GM12875 (cell line): Measurements from ENCODE around the gene TFF3.

Experiments used
- H3K4me3 ChIP-seq: one replicate; pipeline ENCODE4 v1.5.1; 2011; ENCODE audit warnings: low read depth, low read length, control low read depth
- TF ChIP-seq, protein P1 (sequence below): IDR thresholded peaks from 2 replicates; pipeline ENCODE4 v1.5.1; 2011; ENCODE audit warnings: low read depth, mild to moderate bottlenecking, control low read depth, inconsistent platforms, low read length, moderate library complexity, borderline replicate concordance; ENCODE audit not compliant: insufficient read depth

TFF3 gene

GRCh38 chr21:42351626-42352440, 36.6 kb upstream of the TFF3 start:
- H3K4me3 ChIP-seq: no peak overlapping the region
- TF ChIP-seq, protein P1, sequence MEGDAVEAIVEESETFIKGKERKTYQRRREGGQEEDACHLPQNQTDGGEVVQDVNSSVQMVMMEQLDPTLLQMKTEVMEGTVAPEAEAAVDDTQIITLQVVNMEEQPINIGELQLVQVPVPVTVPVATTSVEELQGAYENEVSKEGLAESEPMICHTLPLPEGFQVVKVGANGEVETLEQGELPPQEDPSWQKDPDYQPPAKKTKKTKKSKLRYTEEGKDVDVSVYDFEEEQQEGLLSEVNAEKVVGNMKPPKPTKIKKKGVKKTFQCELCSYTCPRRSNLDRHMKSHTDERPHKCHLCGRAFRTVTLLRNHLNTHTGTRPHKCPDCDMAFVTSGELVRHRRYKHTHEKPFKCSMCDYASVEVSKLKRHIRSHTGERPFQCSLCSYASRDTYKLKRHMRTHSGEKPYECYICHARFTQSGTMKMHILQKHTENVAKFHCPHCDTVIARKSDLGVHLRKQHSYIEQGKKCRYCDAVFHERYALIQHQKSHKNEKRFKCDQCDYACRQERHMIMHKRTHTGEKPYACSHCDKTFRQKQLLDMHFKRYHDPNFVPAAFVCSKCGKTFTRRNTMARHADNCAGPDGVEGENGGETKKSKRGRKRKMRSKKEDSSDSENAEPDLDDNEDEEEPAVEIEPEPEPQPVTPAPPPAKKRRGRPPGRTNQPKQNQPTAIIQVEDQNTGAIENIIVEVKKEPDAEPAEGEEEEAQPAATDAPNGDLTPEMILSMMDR: no peak

DNA sequence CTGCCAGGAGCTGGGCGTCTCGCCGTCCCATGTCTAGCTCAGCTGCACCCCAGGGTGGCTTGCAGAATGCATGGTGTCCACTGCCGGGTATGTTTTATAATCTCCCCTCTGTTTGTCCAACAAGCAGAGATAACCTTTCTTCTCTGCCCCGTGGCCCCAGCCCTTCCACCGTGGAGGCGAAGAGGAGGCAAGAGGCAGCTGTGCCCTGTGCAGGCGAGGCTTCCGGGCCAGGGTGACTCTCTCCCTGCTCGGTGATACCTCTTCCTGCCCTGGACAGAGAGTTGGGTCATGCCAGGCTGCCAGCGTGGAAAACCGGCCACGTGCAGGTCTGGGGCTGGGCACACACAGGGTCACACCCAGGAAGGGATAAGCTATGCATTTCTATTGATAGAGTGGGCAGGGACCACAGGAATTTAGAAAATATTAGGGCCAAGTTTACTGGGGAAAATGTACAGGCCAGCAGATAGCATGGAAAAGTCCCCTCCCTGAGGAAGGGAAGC, 35.8 kb upstream of the TFF3 start, which contains the start of gene TFF2:
Gene TFF2 (minus strand): TSS at position 68 of the 500 bp plus-strand sequence. CDS start 37 bp downstream, at position 31.
- TF ChIP-seq, protein P1: no peak
- H3K4me3 ChIP-seq: no peak within 1 kb of the TSS

DNA sequence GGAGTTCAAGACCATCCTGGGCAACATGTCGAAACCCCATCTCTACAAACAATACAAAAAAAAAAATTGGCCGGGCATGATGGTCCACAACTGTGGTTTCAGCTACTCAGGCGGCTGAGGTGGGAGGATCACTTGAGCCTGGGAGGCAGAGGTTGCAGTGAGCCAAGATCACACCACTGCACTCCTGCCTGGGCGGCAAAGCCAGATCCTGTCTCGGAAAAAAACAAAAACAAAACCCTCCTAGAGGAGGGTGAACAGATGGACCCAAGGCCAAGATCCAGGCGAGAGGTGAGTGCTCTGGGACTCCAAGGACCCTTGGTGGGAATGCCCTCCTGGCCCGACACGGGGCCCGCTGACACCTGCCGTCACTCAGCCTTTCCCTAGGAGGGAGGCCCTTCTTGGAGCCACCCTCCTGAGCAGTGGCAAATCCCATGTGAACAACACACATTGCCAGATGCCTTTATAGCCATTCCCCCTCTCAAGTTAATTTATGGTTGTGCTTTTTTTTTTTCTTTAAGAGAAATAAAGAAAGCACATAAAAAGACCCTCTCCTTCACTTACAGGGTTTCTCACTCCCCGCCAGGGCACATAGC, 35.2 kb upstream of the TFF3 start:
- TF ChIP-seq, protein P1: no peak
- H3K4me3 ChIP-seq: no peak overlapping the region

- TF ChIP-seq, protein P1: no peak
Observed at GRCh38 chr21:42349420-42350317, 34.5 kb upstream of the TFF3 start.

GRCh38 chr21:42348762-42349161, 33.6 kb upstream of the TFF3 start:
- TF ChIP-seq, protein P1: no peak
- no peak overlapping the region for H3K4me3 ChIP-seq

More at GRCh38 chr21:42349420-42350317, 34.5 kb upstream of the TFF3 start:
- no peak overlapping the region for H3K4me3 ChIP-seq

DNA sequence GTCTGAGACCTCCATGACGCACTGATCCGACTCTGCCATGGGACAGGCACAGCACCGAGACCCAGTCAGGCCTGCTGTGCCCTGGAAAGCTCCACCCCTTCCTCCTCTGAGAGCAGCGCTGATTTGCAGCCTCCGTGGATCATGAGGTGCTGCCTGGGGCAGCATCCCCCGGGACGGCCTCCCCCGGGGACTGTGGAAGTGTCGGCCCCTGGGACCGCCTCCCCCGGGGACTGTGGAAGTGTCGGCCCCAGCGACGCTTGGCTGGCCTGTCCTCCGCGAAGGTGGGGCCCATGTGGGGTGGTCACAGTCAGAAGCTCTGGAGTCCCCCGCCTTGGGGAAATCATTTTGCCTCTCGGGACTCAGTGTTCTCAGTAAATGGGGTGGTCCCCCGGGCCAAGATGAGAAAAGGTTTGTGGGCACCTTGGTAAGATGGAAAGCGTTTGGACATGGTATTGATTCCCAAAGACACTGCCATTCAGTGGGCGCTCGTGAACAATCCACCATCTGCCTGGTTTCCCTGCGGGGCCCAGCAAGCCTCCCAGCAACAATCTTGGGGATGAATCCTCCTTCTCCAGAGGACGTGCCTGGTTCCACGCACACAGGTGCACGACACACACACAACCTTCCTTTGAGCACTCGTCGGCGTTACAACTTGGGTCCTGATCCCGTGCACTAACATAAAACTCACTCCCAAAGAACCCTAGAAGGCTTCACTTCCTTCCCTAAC, 32.6 kb upstream of the TFF3 start:
- TF ChIP-seq, protein P1: no peak
- H3K4me3 ChIP-seq: no peak overlapping the region
